Stomach (tissue), 4 donors: Measurements from ENCODE around the gene NAV2.

ENCODE experiments used
- EP300 ChIP-seq: sonication (generic); formaldehyde crosslinking; IDR thresholded peaks from one replicate; pipeline ENCODE4 v1.6.1; 2017; ENCODE audit warnings: antibody characterized with exemption
- POLR2A ChIP-seq, 4 donors: fragments of 450-650 bp; IDR thresholded peaks; one replicate each; pipeline ENCODE4 v1.6.1; 2016; ENCODE audit warnings: antibody characterized with exemption in 4 of 4, control low read depth in 2 of 4, mild to moderate bottlenecking in 1 of 4, moderate library complexity in 1 of 4
- POLR2AphosphoS5 ChIP-seq, 3 donors: sonication (generic); formaldehyde crosslinking; IDR thresholded peaks; one replicate each; pipeline ENCODE4 v1.6.1; 2016; ENCODE audit warnings: antibody characterized with exemption in 3 of 3
- TF ChIP-seq, protein P1 (sequence below), 7 experiments: fragments of 450-650 bp in 4 of 7; fragments of 200-600 bp in 3 of 7; sonication (generic) in 3 of 7; IDR thresholded peaks; one replicate each; pipeline ENCODE4 v1.5.1; 2016 to 2019; ENCODE audit warnings: antibody characterized with exemption in 7 of 7, control low read depth in 2 of 7, mild to moderate bottlenecking in 1 of 7

DNA sequence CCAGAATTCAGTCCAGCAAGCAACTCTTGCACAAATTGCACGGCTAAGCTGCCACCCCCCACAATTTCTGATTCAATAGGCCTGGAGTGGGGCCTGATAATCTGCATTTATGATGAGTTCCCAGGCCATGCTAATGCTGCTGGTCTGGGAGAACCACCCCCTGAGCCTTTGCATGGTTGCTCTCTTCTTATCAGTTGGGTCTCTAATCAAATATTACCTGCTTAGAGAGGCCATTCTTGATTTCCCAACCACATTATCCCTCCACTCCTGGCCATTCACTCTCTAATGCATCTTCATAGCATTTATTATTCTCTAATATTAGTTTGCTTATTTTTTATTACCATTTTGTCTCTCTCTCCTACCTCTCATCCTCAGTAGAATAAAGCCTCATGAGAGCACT, 99.5 kb downstream of the NAV2 start:
- no peak for TF ChIP-seq POLR2A (IDR thresholded peaks at IDR 0.05)
- no peak for TF ChIP-seq POLR2AphosphoS5 (IDR thresholded peaks at IDR 0.05)
- TF ChIP-seq, protein P1, sequence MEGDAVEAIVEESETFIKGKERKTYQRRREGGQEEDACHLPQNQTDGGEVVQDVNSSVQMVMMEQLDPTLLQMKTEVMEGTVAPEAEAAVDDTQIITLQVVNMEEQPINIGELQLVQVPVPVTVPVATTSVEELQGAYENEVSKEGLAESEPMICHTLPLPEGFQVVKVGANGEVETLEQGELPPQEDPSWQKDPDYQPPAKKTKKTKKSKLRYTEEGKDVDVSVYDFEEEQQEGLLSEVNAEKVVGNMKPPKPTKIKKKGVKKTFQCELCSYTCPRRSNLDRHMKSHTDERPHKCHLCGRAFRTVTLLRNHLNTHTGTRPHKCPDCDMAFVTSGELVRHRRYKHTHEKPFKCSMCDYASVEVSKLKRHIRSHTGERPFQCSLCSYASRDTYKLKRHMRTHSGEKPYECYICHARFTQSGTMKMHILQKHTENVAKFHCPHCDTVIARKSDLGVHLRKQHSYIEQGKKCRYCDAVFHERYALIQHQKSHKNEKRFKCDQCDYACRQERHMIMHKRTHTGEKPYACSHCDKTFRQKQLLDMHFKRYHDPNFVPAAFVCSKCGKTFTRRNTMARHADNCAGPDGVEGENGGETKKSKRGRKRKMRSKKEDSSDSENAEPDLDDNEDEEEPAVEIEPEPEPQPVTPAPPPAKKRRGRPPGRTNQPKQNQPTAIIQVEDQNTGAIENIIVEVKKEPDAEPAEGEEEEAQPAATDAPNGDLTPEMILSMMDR (IDR thresholded peaks at IDR 0.05): no peak
- TF ChIP-seq EP300: no peak
